GM21526 (cell line): ENCODE results near the gene GPRC5D.

ENCODE experiments used
- ATAC-seq: cut with Tn5 transposase; IDR thresholded peaks from one replicate; pipeline ENCODE4 v1.9.1; 2021; ENCODE audit warnings: moderate library complexity; ENCODE audit not compliant: unreplicated experiment, low FRiP score

Gene GPRC5D

GRCh38 chr12:12912711-12913110 lies 39.3 kb downstream of the GPRC5D start:
- no peak for ATAC-seq

- no peak for ATAC-seq
Measured at GRCh38 chr12:12909995-12910420, 42.0 kb downstream of the GPRC5D start.

- ATAC-seq, result no peak
Measured at GRCh38 chr12:12909228-12909994, 42.6 kb downstream of the GPRC5D start.

- ATAC-seq, result no peak
Measured at GRCh38 chr12:12908711-12909110, 43.3 kb downstream of the GPRC5D start.

GRCh38 chr12:12908252-12908651 lies 43.7 kb downstream of the GPRC5D start:
- no peak for ATAC-seq

GRCh38 chr12:12907552-12907951 lies 44.4 kb downstream of the GPRC5D start:
- ATAC-seq, result no peak

GRCh38 chr12:12903642-12904609 lies 48.0 kb downstream of the GPRC5D start:
- no peak for ATAC-seq

- no peak for ATAC-seq
Measured at GRCh38 chr12:12902036-12902435, 49.9 kb downstream of the GPRC5D start.

GRCh38 chr12:12901158-12901791 lies 50.7 kb downstream of the GPRC5D start:
- no peak for ATAC-seq

- ATAC-seq, result no peak
Measured at GRCh38 chr12:12900786-12901157, 51.2 kb downstream of the GPRC5D start.

GRCh38 chr12:12899530-12900380 lies 52.2 kb downstream of the GPRC5D start:
- peak; percentile 88 for ATAC-seq

GRCh38 chr12:12898911-12899511 lies 53.0 kb downstream of the GPRC5D start:
- ATAC-seq, result no peak

- no peak for ATAC-seq
Measured at GRCh38 chr12:12898136-12898717, 53.7 kb downstream of the GPRC5D start.

- no peak for ATAC-seq
Measured at GRCh38 chr12:12897302-12897701, 54.7 kb downstream of the GPRC5D start.

- no peak for ATAC-seq
Measured at GRCh38 chr12:12896260-12896659, 55.7 kb downstream of the GPRC5D start.

- ATAC-seq, result no peak
Measured at GRCh38 chr12:12893438-12893837, 58.5 kb downstream of the GPRC5D start.

- no peak for ATAC-seq
Measured at GRCh38 chr12:12892681-12893141, 59.3 kb downstream of the GPRC5D start.

GRCh38 chr12:12891881-12892355 lies 60.1 kb downstream of the GPRC5D start:
- ATAC-seq, result no peak
